Measurements from ENCODE around the gene CPEB4. TPM values are rescaled to one million over a fixed set of nuclear protein-coding genes. Genes with fewer than 3 reads are reported as not detected.

CPEB4 gene
- total and polyA plus RNA-seq, 2 of the 4 experiments (the other 2 are of a cell fraction) = 7.8 to 22.6 TPM

GRCh38 chr5:173863359-173863758, 24.8 kb upstream of the CPEB4 start:
- Histone ChIP-seq H3K27ac (ENCODE audit: insufficient read depth, low read length) (no peak overlapping the region), H4K20me1 (ENCODE audit: insufficient read depth, low read length) (no peaks in the 10 kb centered on the region), H3K36me3 (ENCODE audit: control insufficient read depth, insufficient read depth, low read length) (no peaks in the 10 kb centered on the region), H3K4me3 (ENCODE audit: insufficient read depth, low read depth, low read length) (no peak overlapping the region), H2AK9ac (replicated peaks; ENCODE audit: low read depth, low read length, poor library complexity) (no peak overlapping the region), H4K5ac (ENCODE audit: low read depth, low read length) (no peak overlapping the region), H4K91ac (ENCODE audit: insufficient read depth, low read depth, low read length) (no peak overlapping the region), H3K79me1 (ENCODE audit: low read depth in 1 of 2, low read length in 2 of 2) (no peaks in the 10 kb centered on the region), H3K9ac (ENCODE audit: low read depth, low read length) (no peak overlapping the region), H3K56ac (ENCODE audit: extremely low read depth, insufficient read depth, low read length) (no peak overlapping the region), H3K9me3 (ENCODE audit: control insufficient read depth, insufficient read depth, low read length) (no peaks in the 10 kb centered on the region), H3K4me1 (ENCODE audit: control insufficient read depth, insufficient read depth, low read length) (no peaks in the 10 kb centered on the region; the same call in 1 of the 2 replicates), H2BK20ac (ENCODE audit: low read depth, low read length) (no peak overlapping the region), H2BK120ac (ENCODE audit: low read depth, low read length) (no peak overlapping the region), H3K23ac (ENCODE audit: low read depth, low read length) (no peak overlapping the region), H3K14ac (replicated peaks; ENCODE audit: low read depth, low read length) (no peak overlapping the region), H3K9me1 (ENCODE audit: insufficient read depth, low read length) (no peaks in the 10 kb centered on the region), H3K27me3 (ENCODE audit: control insufficient read depth, insufficient read depth, low read length) (peaks cover 8% of the 10 kb centered on the region), H3K4me2 (ENCODE audit: low read depth, low read length) (no peak overlapping the region), H2AFZ (replicated peaks; ENCODE audit: low read length, poor library complexity) (no peak overlapping the region), H2AK5ac (ENCODE audit: low read depth, low read length) (no peak overlapping the region), H3K4ac (ENCODE audit: low read depth, low read length) (no peak overlapping the region), H3K18ac (ENCODE audit: low read depth, low read length) (no peak overlapping the region), H2BK5ac (ENCODE audit: low read depth, low read length, poor library complexity, severe bottlenecking) (no peak overlapping the region), H4K8ac (ENCODE audit: low read depth in 2 of 2, low read length in 2 of 2) (no peak overlapping the region), H2BK15ac (ENCODE audit: low read depth, low read length) (no peak overlapping the region)
- no CpG with 5 or more reads among the region's 3 CpGs for WGBS, 2 experiments (ENCODE audit: extremely low coverage in 2 of 2, insufficient read length in 1 of 2)
- ATAC-seq (ENCODE audit: low read depth) (no peak), DNase-seq (no peak)
- intact Hi-C loops (cut with micrococcal nuclease) (no loop called here), in situ Hi-C loops (cut with MboI; ENCODE audit: low sequenced_read_pairs) (no loop called here), dilution Hi-C loops (cut with HindIII; ENCODE audit: low sequenced_read_pairs, unreplicated experiment) (no loop called here)
- ChIA-PET CTCF (interaction anchor here (0.6 kb wide), 1 partner anchor 14 kb away, joined by 3 read pairs; no protein-coding TSS in a partner anchor), POLR2A (ENCODE audit: unreplicated experiment) (no interaction called here)
- TF ChIP-seq CEBPB (IDR thresholded peaks at IDR 0.05; ENCODE audit: low read depth, low read length) (no peak), MAFK (IDR thresholded peaks at IDR 0.05; ENCODE audit: low read depth, low read length) (no peak), RAD21 (IDR thresholded peaks at IDR 0.05; ENCODE audit: low read length) (no peak), RFX5 (IDR thresholded peaks at IDR 0.05; ENCODE audit: low read depth, low read length) (no peak), BHLHE40 (IDR thresholded peaks at IDR 0.05; ENCODE audit: low read depth, low read length) (no peak), RCOR1 (IDR thresholded peaks at IDR 0.05; ENCODE audit: insufficient replicate concordance, low read length) (no peak), SMC3 (IDR thresholded peaks at IDR 0.05; ENCODE audit: low read depth, low read length) (no peak), POLR2A (IDR thresholded peaks at IDR 0.05; ENCODE audit: low read depth, low read length) (no peak), NFE2L2 (IDR thresholded peaks at IDR 0.05; ENCODE audit: low read depth, low read length) (no peak), MAZ (IDR thresholded peaks at IDR 0.05; ENCODE audit: borderline replicate concordance, low read depth, low read length) (no peak), CTCF (conservative IDR thresholded peaks at IDR 0.05; ENCODE audit: low read depth, low read length) (no peak), CHD1 (IDR thresholded peaks at IDR 0.05; ENCODE audit: low read depth, low read length) (no peak), MXI1 (IDR thresholded peaks at IDR 0.05; ENCODE audit: borderline replicate concordance, low read depth, low read length) (no peak), USF2 (IDR thresholded peaks at IDR 0.05; ENCODE audit: low read depth, low read length) (no peak), FOS (IDR thresholded peaks at IDR 0.05; ENCODE audit: low read depth, low read length) (no peak)
- TF ChIP-seq, protein P1, sequence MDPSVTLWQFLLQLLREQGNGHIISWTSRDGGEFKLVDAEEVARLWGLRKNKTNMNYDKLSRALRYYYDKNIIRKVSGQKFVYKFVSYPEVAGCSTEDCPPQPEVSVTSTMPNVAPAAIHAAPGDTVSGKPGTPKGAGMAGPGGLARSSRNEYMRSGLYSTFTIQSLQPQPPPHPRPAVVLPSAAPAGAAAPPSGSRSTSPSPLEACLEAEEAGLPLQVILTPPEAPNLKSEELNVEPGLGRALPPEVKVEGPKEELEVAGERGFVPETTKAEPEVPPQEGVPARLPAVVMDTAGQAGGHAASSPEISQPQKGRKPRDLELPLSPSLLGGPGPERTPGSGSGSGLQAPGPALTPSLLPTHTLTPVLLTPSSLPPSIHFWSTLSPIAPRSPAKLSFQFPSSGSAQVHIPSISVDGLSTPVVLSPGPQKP (IDR thresholded peaks at IDR 0.05; ENCODE audit: borderline replicate concordance, low read depth, low read length) = no peak
- BruUV-seq (replicated peaks) = no TSS peak

Measured in IMR-90 (cell line).